ENCODE measurements around the gene DEF6. TPM values are rescaled to one million over a fixed set of nuclear protein-coding genes. Genes with fewer than 3 reads are reported as not detected.

The DEF6 gene
- total and polyA plus RNA-seq, 2 of the 8 experiments (the other 6 are each of a cell fraction or from before 2014, with no cell fraction given) = 3.3 to 4.1 TPM

DNA sequence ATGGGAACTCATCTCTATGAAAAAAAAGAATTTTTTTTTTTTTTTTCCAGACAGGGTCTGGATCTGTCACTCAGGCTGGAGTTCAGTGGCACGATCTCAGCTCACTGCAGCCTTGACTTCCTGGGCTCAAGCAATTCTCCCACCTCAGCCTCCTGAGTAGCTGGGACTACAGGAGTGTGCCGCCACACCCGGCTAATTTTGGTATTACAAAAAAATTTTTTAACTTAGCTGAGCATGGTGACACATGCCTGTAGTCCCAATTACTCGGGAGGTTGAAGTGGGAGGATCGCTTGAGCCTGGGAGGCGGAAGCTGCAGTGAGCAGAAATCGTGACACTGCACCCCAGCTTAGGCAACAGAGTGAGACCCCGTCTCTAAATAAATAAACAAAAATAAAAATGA lies 7.5 kb downstream of the DEF6 start:
- Histone ChIP-seq H3K23me2 (ENCODE audit: low read depth, low read length) (no peaks in the 10 kb centered on the region), H3K27me3 (replicated peaks in 1 of 4; ENCODE audit: control insufficient read depth in 3 of 4, extremely low read depth in 1 of 4, insufficient read depth in 3 of 4, low read length in 3 of 4) (no peaks in the 10 kb centered on the region), H2BK5ac (ENCODE audit: low read depth, low read length) (no peak overlapping the region), H3K23ac (ENCODE audit: insufficient read length) (no peak overlapping the region), H2AFZ (ENCODE audit: low read length) (no peak overlapping the region), H4K8ac (ENCODE audit: extremely low read depth, insufficient read depth, low read length) (no peak overlapping the region), H3K36me3 (ENCODE audit: control insufficient read depth in 2 of 4, insufficient read depth in 4 of 4, low read length in 3 of 4) (no peaks in the 10 kb centered on the region), H3K4ac (replicated peaks; ENCODE audit: insufficient read length, low read depth, low read length) (no peak overlapping the region), H3K4me1 (replicated peaks in 1 of 4; ENCODE audit: control insufficient read depth in 3 of 4, insufficient read depth in 4 of 4, low read length in 3 of 4) (peaks cover 5 to 7% (median 6%) of the 10 kb centered on the region in 4 experiments; a peak in 5 of 7 replicates), H3K79me1 (ENCODE audit: low read depth, low read length) (no peaks in the 10 kb centered on the region; the same call in 1 of the 2 replicates), H3K18ac (ENCODE audit: extremely low read depth, low read length) (no peak overlapping the region), H3K79me2 (ENCODE audit: control insufficient read depth in 1 of 2, insufficient read depth in 2 of 2, low read length in 2 of 2) (no peaks in the 10 kb centered on the region), H4K91ac (replicated peaks; ENCODE audit: insufficient read length, low read length) (no peak overlapping the region), H3K14ac (ENCODE audit: insufficient read length) (no peak overlapping the region), H3K4me3 (ENCODE audit: extremely low read depth in 1 of 4, insufficient read depth in 2 of 4, low read depth in 3 of 4, low read length in 4 of 4) (no peak overlapping the region), H3K9ac (replicated peaks in 1 of 4; ENCODE audit: extremely low read depth in 1 of 4, low read depth in 3 of 4, low read length in 3 of 4) (no peak overlapping the region), H3K9me3 (ENCODE audit: insufficient read depth in 2 of 2, low read depth in 1 of 2, low read length in 1 of 2) (no peaks in the 10 kb centered on the region), H3K27ac (ENCODE audit: low read depth, low read length) (no peak overlapping the region), H4K5ac (ENCODE audit: insufficient read length, low read depth, low read length) (no peak overlapping the region), H2BK12ac (ENCODE audit: low read depth, low read length) (no peak overlapping the region), H3K56ac (replicated peaks; ENCODE audit: insufficient read length, low read depth, low read length) (no peak overlapping the region), H2BK120ac (replicated peaks; ENCODE audit: low read depth, low read length) (no peak overlapping the region), H2AK5ac (ENCODE audit: low read depth, low read length) (no peak overlapping the region), H3K4me2 (ENCODE audit: insufficient read depth in 1 of 2, low read depth in 2 of 2, low read length in 2 of 2) (no peak overlapping the region), H2BK20ac (ENCODE audit: low read length) (no peak overlapping the region), H4K20me1 (replicated peaks in 1 of 2; ENCODE audit: control insufficient read depth in 1 of 2, insufficient read depth in 2 of 2, low read length in 2 of 2) (peaks cover 0 to 1% of the 10 kb centered on the region in 2 experiments), H2BK15ac (ENCODE audit: low read length) (no peak overlapping the region)
- no peak for FAIRE-seq
- WGBS, 2 experiments (ENCODE audit: extremely low coverage in 1 of 2, insufficient coverage in 1 of 2, insufficient read length in 1 of 2, insufficient replicate concordance in 2 of 2, low coverage in 1 of 2, low lambda C conversion rate in 2 of 2, missing lambda C conversion rate in 1 of 2) = 91% methylated on average over 8 of the region's 8 CpGs; no CpG with 5 or more reads in 1 of the 2 experiments
- no peak for DNase-seq (ENCODE audit: low read depth in 1 of 2, low spot score in 2 of 2)
- ChIA-PET POLR2A (ENCODE audit: partially characterized antibody) (interaction anchor here (0.6 kb wide), 1 partner anchor 97 kb away, joined by 3 read pairs; no protein-coding TSS in a partner anchor), CTCF (ENCODE audit: partially characterized antibody) (interaction anchor here (0.6 to 20.6 kb wide), 13 partner anchors 9 to 1430 kb away, joined by 3 to 358 read pairs (median 5); no protein-coding TSS in a partner anchor)
- TF ChIP-seq, protein P1, sequence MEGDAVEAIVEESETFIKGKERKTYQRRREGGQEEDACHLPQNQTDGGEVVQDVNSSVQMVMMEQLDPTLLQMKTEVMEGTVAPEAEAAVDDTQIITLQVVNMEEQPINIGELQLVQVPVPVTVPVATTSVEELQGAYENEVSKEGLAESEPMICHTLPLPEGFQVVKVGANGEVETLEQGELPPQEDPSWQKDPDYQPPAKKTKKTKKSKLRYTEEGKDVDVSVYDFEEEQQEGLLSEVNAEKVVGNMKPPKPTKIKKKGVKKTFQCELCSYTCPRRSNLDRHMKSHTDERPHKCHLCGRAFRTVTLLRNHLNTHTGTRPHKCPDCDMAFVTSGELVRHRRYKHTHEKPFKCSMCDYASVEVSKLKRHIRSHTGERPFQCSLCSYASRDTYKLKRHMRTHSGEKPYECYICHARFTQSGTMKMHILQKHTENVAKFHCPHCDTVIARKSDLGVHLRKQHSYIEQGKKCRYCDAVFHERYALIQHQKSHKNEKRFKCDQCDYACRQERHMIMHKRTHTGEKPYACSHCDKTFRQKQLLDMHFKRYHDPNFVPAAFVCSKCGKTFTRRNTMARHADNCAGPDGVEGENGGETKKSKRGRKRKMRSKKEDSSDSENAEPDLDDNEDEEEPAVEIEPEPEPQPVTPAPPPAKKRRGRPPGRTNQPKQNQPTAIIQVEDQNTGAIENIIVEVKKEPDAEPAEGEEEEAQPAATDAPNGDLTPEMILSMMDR (IDR thresholded peaks at IDR 0.05; ENCODE audit: control extremely low read depth in 1 of 3, insufficient read depth in 1 of 3, low read depth in 1 of 3, low read length in 3 of 3) = 0 out of 4 replicates have a peak, but pooled peaks of 1 of the 3 experiments have one; percentile 4
- no peak for TF ChIP-seq POLR2A (IDR thresholded peaks at IDR 0.05; ENCODE audit: control extremely low read depth in 1 of 2, low read depth in 2 of 2, low read length in 2 of 2)
